ENCODE data around the gene CSNK1G1.

- no peak for TF ChIP-seq RAD21 (IDR thresholded peaks at IDR 0.05; ENCODE audit: low read length)
- 0 out of 2 replicates have a peak, but pooled peaks have one; percentile 19 for TF ChIP-seq CTCF (conservative IDR thresholded peaks at IDR 0.05; ENCODE audit: low read depth, low read length)
- TF ChIP-seq RCOR1 (IDR thresholded peaks at IDR 0.05; ENCODE audit: insufficient replicate concordance, low read length) = no peak
- no peak for TF ChIP-seq FOS (IDR thresholded peaks at IDR 0.05; ENCODE audit: low read depth, low read length)
- TF ChIP-seq POLR2A (IDR thresholded peaks at IDR 0.05; ENCODE audit: low read depth, low read length) = no peak
- TF ChIP-seq RFX5 (IDR thresholded peaks at IDR 0.05; ENCODE audit: low read depth, low read length) = no peak
- TF ChIP-seq CHD1 (IDR thresholded peaks at IDR 0.05; ENCODE audit: low read depth, low read length) = no peak
- no peak for TF ChIP-seq NFE2L2 (IDR thresholded peaks at IDR 0.05; ENCODE audit: low read depth, low read length)
- no peak for TF ChIP-seq CEBPB (IDR thresholded peaks at IDR 0.05; ENCODE audit: low read depth, low read length)
Measured at GRCh38 chr15:64149424-64149823, 206.5 kb downstream of the CSNK1G1 start.
